Sigmoid colon (tissue), 4 donors: Measurements from ENCODE around the gene ALG3.

Experiments used
- EP300 ChIP-seq, 4 donors: sonication (generic); formaldehyde crosslinking; IDR thresholded peaks; one replicate each; pipeline ENCODE4 v1.6.1; 2017; ENCODE audit warnings: antibody characterized with exemption in 4 of 4
- POLR2A ChIP-seq, 2 donors: fragments of 450-650 bp; IDR thresholded peaks; one replicate each; pipeline ENCODE4 v1.6.1; 2016; ENCODE audit warnings: antibody characterized with exemption in 2 of 2, mild to moderate bottlenecking in 2 of 2, moderate library complexity in 2 of 2
- POLR2AphosphoS5 ChIP-seq, 4 donors: sonication (generic); formaldehyde crosslinking; IDR thresholded peaks; one replicate each; pipeline ENCODE4 v1.6.1; 2017; ENCODE audit warnings: antibody characterized with exemption in 4 of 4
- TF ChIP-seq, protein P1 (sequence below), 4 experiments: fragments of 450-650 bp in 3 of 4; fragments of 200-600 bp in 1 of 4; IDR thresholded peaks; one replicate each; pipeline ENCODE4 v1.5.1; 2016 to 2019; ENCODE audit warnings: antibody characterized with exemption in 4 of 4, mild to moderate bottlenecking in 3 of 4, moderate library complexity in 2 of 4

DNA sequence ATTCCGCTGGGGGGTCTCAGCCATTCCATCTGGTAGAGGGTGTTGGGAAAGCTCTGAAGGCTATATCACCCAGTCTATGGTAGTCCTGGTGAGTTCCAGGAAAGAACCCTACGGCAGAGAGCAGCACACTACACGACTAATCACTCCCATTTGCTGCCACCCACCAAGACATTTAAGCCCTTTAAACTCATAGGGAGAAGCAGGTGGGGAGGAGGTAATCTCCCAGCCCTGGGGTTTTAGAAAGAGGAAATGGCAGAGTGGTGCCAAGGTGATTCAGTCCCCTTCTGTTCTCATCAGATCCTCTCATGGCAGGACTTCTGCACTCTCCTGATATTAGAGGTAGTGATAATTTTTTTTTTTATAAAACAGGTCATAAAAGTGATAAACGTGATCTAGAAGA, 29.9 kb downstream of the ALG3 start:
- TF ChIP-seq, protein P1, sequence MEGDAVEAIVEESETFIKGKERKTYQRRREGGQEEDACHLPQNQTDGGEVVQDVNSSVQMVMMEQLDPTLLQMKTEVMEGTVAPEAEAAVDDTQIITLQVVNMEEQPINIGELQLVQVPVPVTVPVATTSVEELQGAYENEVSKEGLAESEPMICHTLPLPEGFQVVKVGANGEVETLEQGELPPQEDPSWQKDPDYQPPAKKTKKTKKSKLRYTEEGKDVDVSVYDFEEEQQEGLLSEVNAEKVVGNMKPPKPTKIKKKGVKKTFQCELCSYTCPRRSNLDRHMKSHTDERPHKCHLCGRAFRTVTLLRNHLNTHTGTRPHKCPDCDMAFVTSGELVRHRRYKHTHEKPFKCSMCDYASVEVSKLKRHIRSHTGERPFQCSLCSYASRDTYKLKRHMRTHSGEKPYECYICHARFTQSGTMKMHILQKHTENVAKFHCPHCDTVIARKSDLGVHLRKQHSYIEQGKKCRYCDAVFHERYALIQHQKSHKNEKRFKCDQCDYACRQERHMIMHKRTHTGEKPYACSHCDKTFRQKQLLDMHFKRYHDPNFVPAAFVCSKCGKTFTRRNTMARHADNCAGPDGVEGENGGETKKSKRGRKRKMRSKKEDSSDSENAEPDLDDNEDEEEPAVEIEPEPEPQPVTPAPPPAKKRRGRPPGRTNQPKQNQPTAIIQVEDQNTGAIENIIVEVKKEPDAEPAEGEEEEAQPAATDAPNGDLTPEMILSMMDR (IDR thresholded peaks at IDR 0.05), result no peak
- TF ChIP-seq POLR2A (IDR thresholded peaks at IDR 0.05) (no peak), EP300 (IDR thresholded peaks at IDR 0.05) (no peak), POLR2AphosphoS5 (IDR thresholded peaks at IDR 0.05) (no peak)
